K562 (cell line): ENCODE data around the gene JRKL. TPM values are rescaled to one million over a fixed set of nuclear protein-coding genes. Genes with fewer than 3 reads are reported as not detected.
A peak's percentile ranks its signal among the peaks of the same experiment; 100 is the strongest.

Source experiments
- CREB3L1 ChIP-seq: fragments of 450-650 bp; IDR thresholded peaks from 2 replicates; pipeline ENCODE4 v1.6.1; 2014; ENCODE audit warnings: low read depth, mild to moderate bottlenecking, moderate library complexity, borderline replicate concordance
- GTF2B ChIP-seq: IDR thresholded peaks from 2 replicates; pipeline ENCODE4 v1.6.1; 2011; ENCODE audit not compliant: insufficient read length; ENCODE audit errors: extremely low read depth
- JUN ChIP-seq, 2 experiments: sonication (generic) in 1 of 2; formaldehyde crosslinking in 1 of 2; IDR thresholded peaks; 2 replicates each; pipeline versions ENCODE4 v1.6.1 to v1.8.0; 2012 to 2022; ENCODE audit warnings: borderline replicate concordance in 2 of 2, mild to moderate bottlenecking in 2 of 2, improper control_type of control experiment in 1 of 2, low read depth in 1 of 2, low read length in 1 of 2, missing genetic modification reagents in 1 of 2
- L3MBTL2 ChIP-seq: fragments of 450-650 bp; IDR thresholded peaks from 2 replicates; pipeline ENCODE4 v1.6.1; 2016; ENCODE audit warnings: mild to moderate bottlenecking, moderate library complexity
- MYC ChIP-seq, 2 experiments: fragments of 250-450 bp in 1 of 2; sonication (Bioruptor Pico) in 1 of 2; IDR thresholded peaks; 2 replicates each; pipeline versions ENCODE4 v1.5.1 to v1.6.1; 2012 to 2021; ENCODE audit warnings: low read depth in 2 of 2, borderline replicate concordance in 1 of 2, improper control_type of control experiment in 1 of 2, low read length in 1 of 2, mild to moderate bottlenecking in 1 of 2, moderate library complexity in 1 of 2
- PML ChIP-seq: IDR thresholded peaks from 2 replicates; pipeline ENCODE4 v1.6.1; 2012; ENCODE audit warnings: low read length, inconsistent platforms
- POLR2B ChIP-seq: fragments of 450-650 bp; IDR thresholded peaks from 2 replicates; pipeline ENCODE4 v1.6.1; 2018; ENCODE audit warnings: low read depth; ENCODE audit not compliant: partially characterized antibody
- U2AF2 ChIP-seq: fragments of 200-400 bp; formaldehyde crosslinking; optimal IDR thresholded peaks from 2 replicates; pipeline ENCODE3; 2017; ENCODE audit warnings: low read depth, mild to moderate bottlenecking, low read length
- ZBTB2 ChIP-seq: fragments of 450-650 bp; IDR thresholded peaks from 2 replicates; pipeline ENCODE4 v1.6.1; 2016; ENCODE audit warnings: antibody characterized with exemption
- ZFP1 ChIP-seq: fragments of 450-650 bp; formaldehyde crosslinking; IDR thresholded peaks from 2 replicates; pipeline ENCODE4 v1.4.0; 2020; ENCODE audit warnings: mild to moderate bottlenecking, mixed read lengths
- ZNF124 ChIP-seq: sonication (generic); formaldehyde crosslinking; IDR thresholded peaks from 2 replicates; pipeline ENCODE4 v1.8.1; 2022; ENCODE audit warnings: missing genetic modification reagents
- ZNF146 ChIP-seq: IDR thresholded peaks from one replicate; pipeline ENCODE4 v1.6.1; 2018; ENCODE audit warnings: missing compliant biosample characterization; ENCODE audit not compliant: unreplicated experiment
- ZNF274 ChIP-seq: IDR thresholded peaks from 2 replicates; pipeline ENCODE4 v1.6.1; 2011; ENCODE audit warnings: low read depth, mild to moderate bottlenecking, low read length, moderate library complexity, borderline replicate concordance
- ZNF384 ChIP-seq: IDR thresholded peaks from 2 replicates; pipeline ENCODE4 v1.6.1; 2012; ENCODE audit warnings: low read depth, low read length, improper control_type of control experiment
- ZNF395 ChIP-seq: fragments of 200-800 bp; sonication (Bioruptor generic); IDR thresholded peaks from 2 replicates; pipeline ENCODE4 v1.6.1; 2017; ENCODE audit warnings: missing genetic modification characterization, missing compliant biosample characterization
- ZNF695 ChIP-seq: fragments of 450-650 bp; formaldehyde crosslinking; IDR thresholded peaks from 2 replicates; pipeline ENCODE4 v1.4.0; 2020; ENCODE audit warnings: mild to moderate bottlenecking, moderate library complexity
- ZNF717 ChIP-seq: fragments of 250-450 bp; sonication (Bioruptor Pico); IDR thresholded peaks from 2 replicates; pipeline ENCODE4 v1.5.0; 2021
- polyA plus RNA-seq, 8 experiments: library from polyadenylated mRNA; depleted of rRNA in 4 of 8; stranded (reverse) in 5 of 8; unstranded in 3 of 8; fragments of >200 nt; fragmentation: Nextera tagmentation in 2 of 8; fragmentation: Illumina TruSeq in 1 of 8; extraction: Ambion mirVana in 2 of 8; extraction: Trizol in 1 of 8; gene quantifications; 2 replicates each; pipeline versions ENCODE4 v1.2.1 to v1.2.3, GENCODE V29; 2011 to 2014; ENCODE audit warnings: inconsistent platforms in 1 of 8, missing spikeins in 1 of 8
- total RNA-seq, 7 experiments: library from RNA; depleted of rRNA in 6 of 7; stranded (reverse); fragments of >200 nt in 6 of 7; fragmentation: Illumina TruSeq in 2 of 7; extraction: Trizol in 2 of 7; gene quantifications; 2 replicates each; pipeline versions ENCODE4 v1.2.1 to v1.2.3, GENCODE V29; 2011 to 2021; ENCODE audit warnings: low replicate concordance in 1 of 7
- TF ChIP-seq, protein P1 (sequence below): fragments of 250-450 bp; sonication (Bioruptor Pico); IDR thresholded peaks from 2 replicates; pipeline ENCODE4 v1.9.0; 2021; ENCODE audit warnings: mild to moderate bottlenecking, inconsistent platforms

The JRKL gene
- total and polyA plus RNA-seq, 9 of the 15 experiments (the other 6 are each of a cell fraction or from before 2014, with no cell fraction given): 4.5 to 14.8 (median 8.5) TPM

DNA sequence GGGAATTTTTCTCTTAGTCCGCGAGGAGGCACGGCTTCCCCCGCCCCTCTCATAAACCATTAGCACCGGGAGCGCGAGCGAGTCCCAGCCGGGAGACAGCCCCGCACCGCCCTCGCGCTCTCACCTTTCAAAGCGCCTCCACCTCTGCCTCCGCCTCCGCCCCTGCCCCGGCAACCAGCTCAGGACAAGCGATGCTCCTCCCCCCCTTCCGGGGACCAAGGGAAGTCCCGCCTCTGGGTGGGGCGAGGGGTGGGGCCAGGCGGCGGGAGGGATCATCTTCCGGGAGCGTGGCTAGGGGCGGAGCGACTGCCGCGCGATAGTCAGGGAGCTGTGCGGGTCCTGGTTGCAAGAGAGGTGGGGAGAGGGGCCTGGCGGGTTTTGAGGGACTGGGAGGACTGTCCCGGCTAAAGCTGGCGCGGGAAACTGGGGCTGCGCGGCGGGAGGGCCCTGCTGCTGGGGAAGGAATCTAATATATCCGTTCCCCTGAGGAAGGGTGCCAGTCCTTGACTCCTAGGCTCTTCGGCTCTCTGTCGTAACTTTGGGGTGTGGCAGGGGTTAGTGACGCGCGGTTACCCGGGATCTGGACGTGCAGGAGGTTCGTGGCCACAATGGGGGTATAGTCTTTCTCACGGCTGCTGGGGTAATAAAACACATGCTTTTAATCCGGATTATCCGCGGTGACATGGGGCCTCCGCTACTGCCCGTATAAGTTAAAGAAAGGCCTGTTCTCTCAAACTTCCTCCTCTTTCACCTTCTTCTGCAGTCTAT is at the start of gene JRKL, which contains the start of gene CCDC82 (continued):
- TF ChIP-seq ZNF124 (CRISPR knock-in tag): no peak
- TF ChIP-seq ZNF384: no peak
- TF ChIP-seq ZNF717 (CRISPR knock-in tag): no peak
- no peak for TF ChIP-seq GTF2B
- TF ChIP-seq CREB3L1: peak; percentile 94
- peak; percentile 75 for TF ChIP-seq PML
- TF ChIP-seq ZFP1 (CRISPR knock-in tag): no peak
- peak; percentile 84 for TF ChIP-seq POLR2B
- TF ChIP-seq, protein P1, sequence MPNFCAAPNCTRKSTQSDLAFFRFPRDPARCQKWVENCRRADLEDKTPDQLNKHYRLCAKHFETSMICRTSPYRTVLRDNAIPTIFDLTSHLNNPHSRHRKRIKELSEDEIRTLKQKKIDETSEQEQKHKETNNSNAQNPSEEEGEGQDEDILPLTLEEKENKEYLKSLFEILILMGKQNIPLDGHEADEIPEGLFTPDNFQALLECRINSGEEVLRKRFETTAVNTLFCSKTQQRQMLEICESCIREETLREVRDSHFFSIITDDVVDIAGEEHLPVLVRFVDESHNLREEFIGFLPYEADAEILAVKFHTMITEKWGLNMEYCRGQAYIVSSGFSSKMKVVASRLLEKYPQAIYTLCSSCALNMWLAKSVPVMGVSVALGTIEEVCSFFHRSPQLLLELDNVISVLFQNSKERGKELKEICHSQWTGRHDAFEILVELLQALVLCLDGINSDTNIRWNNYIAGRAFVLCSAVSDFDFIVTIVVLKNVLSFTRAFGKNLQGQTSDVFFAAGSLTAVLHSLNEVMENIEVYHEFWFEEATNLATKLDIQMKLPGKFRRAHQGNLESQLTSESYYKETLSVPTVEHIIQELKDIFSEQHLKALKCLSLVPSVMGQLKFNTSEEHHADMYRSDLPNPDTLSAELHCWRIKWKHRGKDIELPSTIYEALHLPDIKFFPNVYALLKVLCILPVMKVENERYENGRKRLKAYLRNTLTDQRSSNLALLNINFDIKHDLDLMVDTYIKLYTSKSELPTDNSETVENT (CRISPR knock-in tag): no peak
- no peak for TF ChIP-seq ZNF695 (CRISPR knock-in tag)
- peak; percentile 78; the same call in 1 of the 2 replicates for TF ChIP-seq MYC (IDR thresholded peaks at IDR 0.05; ENCODE audit: low read depth, low read length)
- no peak for TF ChIP-seq MYC (CRISPR knock-in tag; IDR thresholded peaks at IDR 0.05; ENCODE audit: borderline replicate concordance, low read depth)
- TF ChIP-seq L3MBTL2: peak; percentile 94
- TF ChIP-seq ZBTB2: no peak
- TF ChIP-seq ZNF274: no peak
- TF ChIP-seq U2AF2: no peak
- no peak for TF ChIP-seq JUN (IDR thresholded peaks at IDR 0.05; ENCODE audit: borderline replicate concordance, low read depth, low read length)
- no peak for TF ChIP-seq JUN (CRISPR knock-in tag; IDR thresholded peaks at IDR 0.05; ENCODE audit: borderline replicate concordance)
- TF ChIP-seq ZNF395 (CRISPR knock-in tag): peak; percentile 83
- no peak for TF ChIP-seq ZNF146 (CRISPR knock-in tag)
